ENCODE results near the gene SDSL.

DNA sequence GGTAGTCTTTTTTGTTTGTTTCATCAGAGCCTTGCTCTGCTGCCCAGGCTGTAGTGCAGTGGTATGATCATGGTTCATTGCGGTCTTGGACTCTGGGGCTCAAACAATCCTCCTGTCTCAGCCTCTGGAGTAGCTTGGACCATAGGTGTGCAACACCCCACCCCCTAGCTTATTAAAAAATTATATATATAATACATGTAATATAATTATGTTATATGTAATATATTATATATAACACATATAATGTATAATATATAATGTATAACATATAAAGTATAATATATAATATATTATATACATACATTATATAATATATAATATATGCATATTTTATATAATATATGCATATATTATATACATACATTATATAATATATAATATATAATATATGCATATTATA is 27.7 kb downstream of the SDSL start:
- TF ChIP-seq, protein P1, sequence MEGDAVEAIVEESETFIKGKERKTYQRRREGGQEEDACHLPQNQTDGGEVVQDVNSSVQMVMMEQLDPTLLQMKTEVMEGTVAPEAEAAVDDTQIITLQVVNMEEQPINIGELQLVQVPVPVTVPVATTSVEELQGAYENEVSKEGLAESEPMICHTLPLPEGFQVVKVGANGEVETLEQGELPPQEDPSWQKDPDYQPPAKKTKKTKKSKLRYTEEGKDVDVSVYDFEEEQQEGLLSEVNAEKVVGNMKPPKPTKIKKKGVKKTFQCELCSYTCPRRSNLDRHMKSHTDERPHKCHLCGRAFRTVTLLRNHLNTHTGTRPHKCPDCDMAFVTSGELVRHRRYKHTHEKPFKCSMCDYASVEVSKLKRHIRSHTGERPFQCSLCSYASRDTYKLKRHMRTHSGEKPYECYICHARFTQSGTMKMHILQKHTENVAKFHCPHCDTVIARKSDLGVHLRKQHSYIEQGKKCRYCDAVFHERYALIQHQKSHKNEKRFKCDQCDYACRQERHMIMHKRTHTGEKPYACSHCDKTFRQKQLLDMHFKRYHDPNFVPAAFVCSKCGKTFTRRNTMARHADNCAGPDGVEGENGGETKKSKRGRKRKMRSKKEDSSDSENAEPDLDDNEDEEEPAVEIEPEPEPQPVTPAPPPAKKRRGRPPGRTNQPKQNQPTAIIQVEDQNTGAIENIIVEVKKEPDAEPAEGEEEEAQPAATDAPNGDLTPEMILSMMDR (conservative IDR thresholded peaks at IDR 0.05; ENCODE audit: low read length): no peak
- no peak for TF ChIP-seq EZH2phosphoT487 (IDR thresholded peaks at IDR 0.05; ENCODE audit: borderline replicate concordance)

Measured in Loucy (cell line).